Measurements from ENCODE around the gene LAT.

DNA sequence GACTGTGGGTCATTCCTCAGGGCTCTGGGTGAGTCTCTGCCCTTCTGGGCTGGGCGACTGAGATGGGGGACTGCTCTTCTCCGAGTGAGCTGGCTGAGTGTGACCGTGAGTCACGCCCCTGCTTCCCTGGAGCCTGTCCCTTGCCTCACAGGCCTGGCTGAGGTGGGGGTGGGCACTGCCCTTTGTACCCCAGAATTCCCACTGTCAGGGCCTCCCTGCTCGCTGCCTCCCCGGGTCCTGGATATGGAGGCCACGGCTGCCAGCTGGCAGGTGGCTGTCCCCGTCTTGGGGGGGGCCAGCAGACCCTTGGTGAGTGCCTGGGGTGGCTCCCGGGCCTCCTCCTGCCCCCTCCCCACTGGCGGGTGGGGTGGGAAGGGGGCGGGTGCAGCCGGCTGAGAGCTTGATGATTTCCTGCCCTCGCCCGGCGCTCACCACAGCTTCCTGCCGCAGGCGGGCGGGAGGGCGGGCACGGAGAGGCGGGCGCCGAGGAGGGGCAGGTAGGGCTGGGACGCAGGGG lies at the start of gene LAT:
- TF ChIP-seq, protein P1, sequence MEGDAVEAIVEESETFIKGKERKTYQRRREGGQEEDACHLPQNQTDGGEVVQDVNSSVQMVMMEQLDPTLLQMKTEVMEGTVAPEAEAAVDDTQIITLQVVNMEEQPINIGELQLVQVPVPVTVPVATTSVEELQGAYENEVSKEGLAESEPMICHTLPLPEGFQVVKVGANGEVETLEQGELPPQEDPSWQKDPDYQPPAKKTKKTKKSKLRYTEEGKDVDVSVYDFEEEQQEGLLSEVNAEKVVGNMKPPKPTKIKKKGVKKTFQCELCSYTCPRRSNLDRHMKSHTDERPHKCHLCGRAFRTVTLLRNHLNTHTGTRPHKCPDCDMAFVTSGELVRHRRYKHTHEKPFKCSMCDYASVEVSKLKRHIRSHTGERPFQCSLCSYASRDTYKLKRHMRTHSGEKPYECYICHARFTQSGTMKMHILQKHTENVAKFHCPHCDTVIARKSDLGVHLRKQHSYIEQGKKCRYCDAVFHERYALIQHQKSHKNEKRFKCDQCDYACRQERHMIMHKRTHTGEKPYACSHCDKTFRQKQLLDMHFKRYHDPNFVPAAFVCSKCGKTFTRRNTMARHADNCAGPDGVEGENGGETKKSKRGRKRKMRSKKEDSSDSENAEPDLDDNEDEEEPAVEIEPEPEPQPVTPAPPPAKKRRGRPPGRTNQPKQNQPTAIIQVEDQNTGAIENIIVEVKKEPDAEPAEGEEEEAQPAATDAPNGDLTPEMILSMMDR (IDR thresholded peaks at IDR 0.05): no peak
- no peak for TF ChIP-seq POLR2AphosphoS5 (IDR thresholded peaks at IDR 0.05)
- no peak for TF ChIP-seq POLR2A (IDR thresholded peaks at IDR 0.05)
